H1 (cell line): ENCODE measurements around the gene CCDC91.

ENCODE experiments used
- BCL11A ChIP-seq, 2 experiments: IDR thresholded peaks; one replicate each; pipeline ENCODE4 v1.6.1; 2011; ENCODE audit warnings: low read depth in 2 of 2, low read length in 2 of 2, mild to moderate bottlenecking in 2 of 2
- TCF12 ChIP-seq: IDR thresholded peaks from 2 replicates; pipeline ENCODE4 v1.6.1; 2011; ENCODE audit warnings: low read depth, mild to moderate bottlenecking, low read length

GRCh38 chr12:28192125-28192524 lies 1.9 kb downstream of the CCDC91 start:
- TF ChIP-seq BCL11A (IDR thresholded peaks at IDR 0.05; ENCODE audit: low read depth in 2 of 2, low read length in 2 of 2) (no peak), TCF12 (no peak)
